Choroid plexus epithelial cell (primary cell): ENCODE data around the gene DLG1.

Source experiments
- DNase-seq: peaks from one replicate; pipeline ENCODE4 v3.0.0-alpha.2; 2010; ENCODE audit warnings: low read depth
- H3K4me3 ChIP-seq: 2 replicates; pipeline ENCODE4 v1.5.1; 2011; ENCODE audit warnings: low read depth, mild to moderate bottlenecking, control low read depth, low read length, moderate library complexity
- CTCF ChIP-seq: conservative IDR thresholded peaks from 2 replicates; pipeline ENCODE4 v1.5.1; 2011; ENCODE audit warnings: low read depth, mild to moderate bottlenecking, control low read depth, inconsistent platforms, low read length, moderate library complexity

Gene DLG1

GRCh38 chr3:197011780-197012539 is 286.5 kb downstream of the DLG1 start:
- TF ChIP-seq CTCF, result no peak
- DNase-seq, result no peak

GRCh38 chr3:197010556-197011351 is 287.7 kb downstream of the DLG1 start:
- TF ChIP-seq CTCF, result no peak
- no peak overlapping the region for H3K4me3 ChIP-seq
- DNase-seq, result no peak

More at GRCh38 chr3:197011780-197012539, 286.5 kb downstream of the DLG1 start:
- H3K4me3 ChIP-seq, result no peak overlapping the region

- TF ChIP-seq CTCF, result no peak
- H3K4me3 ChIP-seq, result no peak overlapping the region
- no peak for DNase-seq
Measured at GRCh38 chr3:197009532-197010019, 288.8 kb downstream of the DLG1 start.

GRCh38 chr3:197008436-197009209 is 289.8 kb downstream of the DLG1 start:
- no peak for TF ChIP-seq CTCF
- no peak overlapping the region for H3K4me3 ChIP-seq
- DNase-seq, result no peak

GRCh38 chr3:197007953-197008352 is 290.5 kb downstream of the DLG1 start:
- no peak for TF ChIP-seq CTCF
- DNase-seq, result no peak
- H3K4me3 ChIP-seq, result no peak overlapping the region

GRCh38 chr3:197007296-197007940 is 291.0 kb downstream of the DLG1 start:
- no peak overlapping the region for H3K4me3 ChIP-seq
- DNase-seq, result no peak
- no peak for TF ChIP-seq CTCF
